Glutamatergic neuron (in vitro differentiated cells): ENCODE data around the gene COX8A. TPM values are rescaled to one million over a fixed set of nuclear protein-coding genes. Genes with fewer than 3 reads are reported as not detected.
A peak's percentile ranks its signal among the peaks of the same experiment; 100 is the strongest.

ENCODE experiments used
- DNase-seq: peaks from one replicate; pipeline ENCODE4 v3.0.0; 2022
- H3K27ac Mint-ChIP-seq: one replicate; pipeline ENCODE4 v1.8.0; 2020; ENCODE audit warnings: mild to moderate bottlenecking, mixed read lengths, inconsistent platforms; ENCODE audit not compliant: unreplicated experiment
- H3K27me3 Mint-ChIP-seq: one replicate; pipeline ENCODE4 v1.8.0; 2020; ENCODE audit warnings: mild to moderate bottlenecking, moderate library complexity, mixed read lengths, inconsistent platforms; ENCODE audit not compliant: unreplicated experiment
- H3K36me3 Mint-ChIP-seq: one replicate; pipeline ENCODE4 v1.8.0; 2020; ENCODE audit warnings: mild to moderate bottlenecking, mixed read lengths, inconsistent platforms; ENCODE audit not compliant: unreplicated experiment
- H3K4me1 Mint-ChIP-seq: one replicate; pipeline ENCODE4 v1.8.0; 2020; ENCODE audit warnings: mild to moderate bottlenecking, low read depth, mixed read lengths, inconsistent platforms; ENCODE audit not compliant: unreplicated experiment
- H3K4me3 Mint-ChIP-seq: one replicate; pipeline ENCODE4 v1.8.0; 2020; ENCODE audit warnings: mild to moderate bottlenecking, mixed read lengths, inconsistent platforms; ENCODE audit not compliant: unreplicated experiment
- H3K9me3 Mint-ChIP-seq: one replicate; pipeline ENCODE4 v1.8.0; 2020; ENCODE audit warnings: mild to moderate bottlenecking, moderate library complexity, mixed read lengths, inconsistent platforms; ENCODE audit not compliant: unreplicated experiment
- long read RNA-seq: library from polyadenylated mRNA; unstranded; transcript quantifications from one replicate; pipeline ENCODE4 v2.0.0, GENCODE V29; 2020; ENCODE audit not compliant: unreplicated experiment
- total RNA-seq: library from RNA; stranded (reverse); fragmentation: NEBNext Ultra II Directional; extraction: Animal tissue kit (Norgen Biotek cat#: 25700); gene quantifications from one replicate; pipeline ENCODE4 v1.2.1, GENCODE V29; 2021; ENCODE audit not compliant: unreplicated experiment
- TF ChIP-seq, protein P1 (sequence below): fragments of 200-600 bp; sonication (generic); IDR thresholded peaks from one replicate; pipeline ENCODE4 v1.5.0; 2021; ENCODE audit not compliant: partially characterized antibody, unreplicated experiment

The COX8A gene, protein sequence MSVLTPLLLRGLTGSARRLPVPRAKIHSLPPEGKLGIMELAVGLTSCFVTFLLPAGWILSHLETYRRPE
- 289 TPM for total RNA-seq
- long read RNA-seq, transcript COX8A-201 (2 exons, 507 nt) = major isoform, 242 of 244 reads
- long read RNA-seq, partial matches to known transcripts = 2 of 244 reads
- long read RNA-seq, other reads (novel, unspliced or antisense) = 0 of 244 reads

- H3K27ac Mint-ChIP-seq = peak within 1 kb of the TSS; percentile 99
- H3K4me3 Mint-ChIP-seq = peak within 1 kb of the TSS; percentile 99
- no peaks in the 10 kb centered on the region for H3K36me3 Mint-ChIP-seq
- peak; percentile 92 for DNase-seq
- peaks cover 7% of the 10 kb centered on the region for H3K27me3 Mint-ChIP-seq
- H3K9me3 Mint-ChIP-seq = peaks cover 7% of the 10 kb centered on the region
- TF ChIP-seq, protein P1, sequence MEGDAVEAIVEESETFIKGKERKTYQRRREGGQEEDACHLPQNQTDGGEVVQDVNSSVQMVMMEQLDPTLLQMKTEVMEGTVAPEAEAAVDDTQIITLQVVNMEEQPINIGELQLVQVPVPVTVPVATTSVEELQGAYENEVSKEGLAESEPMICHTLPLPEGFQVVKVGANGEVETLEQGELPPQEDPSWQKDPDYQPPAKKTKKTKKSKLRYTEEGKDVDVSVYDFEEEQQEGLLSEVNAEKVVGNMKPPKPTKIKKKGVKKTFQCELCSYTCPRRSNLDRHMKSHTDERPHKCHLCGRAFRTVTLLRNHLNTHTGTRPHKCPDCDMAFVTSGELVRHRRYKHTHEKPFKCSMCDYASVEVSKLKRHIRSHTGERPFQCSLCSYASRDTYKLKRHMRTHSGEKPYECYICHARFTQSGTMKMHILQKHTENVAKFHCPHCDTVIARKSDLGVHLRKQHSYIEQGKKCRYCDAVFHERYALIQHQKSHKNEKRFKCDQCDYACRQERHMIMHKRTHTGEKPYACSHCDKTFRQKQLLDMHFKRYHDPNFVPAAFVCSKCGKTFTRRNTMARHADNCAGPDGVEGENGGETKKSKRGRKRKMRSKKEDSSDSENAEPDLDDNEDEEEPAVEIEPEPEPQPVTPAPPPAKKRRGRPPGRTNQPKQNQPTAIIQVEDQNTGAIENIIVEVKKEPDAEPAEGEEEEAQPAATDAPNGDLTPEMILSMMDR = no peak
- peaks cover 19% of the 10 kb centered on the region for H3K4me1 Mint-ChIP-seq
Observed at GRCh38 chr11:63974259-63975143, at the start of gene COX8A. COX8A (plus strand) TSS chr11:63974620; CDS start chr11:63974681, 61 bp downstream.

DNA sequence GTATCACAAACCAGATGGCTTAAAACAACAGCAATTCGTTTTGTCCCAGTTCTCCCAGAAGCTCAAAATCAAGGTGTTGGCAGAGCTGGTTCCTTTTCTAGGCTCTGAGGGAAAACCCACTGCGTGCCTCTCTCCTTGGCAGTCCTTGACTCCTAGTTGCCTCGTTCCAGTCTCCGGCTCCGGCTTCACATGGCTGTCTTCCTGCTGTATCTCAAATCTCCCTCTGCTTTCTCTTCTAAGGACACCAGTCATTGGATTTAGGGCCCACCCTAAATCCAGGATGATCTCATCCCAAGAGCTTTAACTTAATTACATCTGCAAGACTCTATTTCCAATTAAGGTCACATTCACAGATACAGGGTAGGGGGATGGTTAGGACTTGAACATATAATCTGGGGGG, 44.8 kb upstream of the COX8A start:
- no peak for DNase-seq
- Mint-ChIP-seq H3K4me3 (no peak overlapping the region), H3K36me3 (no peaks in the 10 kb centered on the region), H3K9me3 (peaks cover 2% of the 10 kb centered on the region), H3K4me1 (peaks cover 3% of the 10 kb centered on the region), H3K27ac (no peak overlapping the region), H3K27me3 (peaks cover 13% of the 10 kb centered on the region)
- TF ChIP-seq, protein P1 = no peak

GRCh38 chr11:63931045-63931444, 43.4 kb upstream of the COX8A start:
- peak overlapping the region; percentile 53 for H3K4me3 Mint-ChIP-seq
- DNase-seq = no peak
- H3K9me3 Mint-ChIP-seq = peaks cover 2% of the 10 kb centered on the region
- no peak overlapping the region for H3K27ac Mint-ChIP-seq
- H3K36me3 Mint-ChIP-seq = no peaks in the 10 kb centered on the region
- TF ChIP-seq, protein P1 = no peak
- H3K27me3 Mint-ChIP-seq = peaks cover 14% of the 10 kb centered on the region
- peaks cover 6% of the 10 kb centered on the region for H3K4me1 Mint-ChIP-seq

DNA sequence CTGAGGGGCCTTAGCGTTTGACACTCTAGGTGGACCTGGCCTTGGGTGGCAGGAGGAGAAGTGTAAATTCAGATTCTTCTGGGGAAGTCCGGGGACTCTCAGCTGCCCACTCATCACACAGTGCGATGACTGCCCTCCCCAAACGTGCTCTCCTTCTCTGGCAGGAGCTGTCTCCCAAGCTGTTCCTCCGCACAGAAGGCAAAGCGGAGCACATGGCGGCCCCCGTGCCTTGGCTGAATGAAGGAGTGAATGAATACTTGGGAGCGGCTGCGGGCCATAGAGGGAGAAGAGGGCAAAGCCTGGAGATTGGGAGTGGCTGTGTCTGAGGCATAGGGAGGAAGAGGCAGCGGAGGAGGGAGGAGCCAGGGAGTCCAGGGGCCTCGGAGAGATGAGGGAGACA, 42.5 kb upstream of the COX8A start:
- H3K27ac Mint-ChIP-seq = no peak overlapping the region
- no peak for DNase-seq
- TF ChIP-seq, protein P1 = no peak

GRCh38 chr11:63933459-63933858, 41.0 kb upstream of the COX8A start:
- Mint-ChIP-seq H3K36me3 (no peaks in the 10 kb centered on the region), H3K9me3 (no peaks in the 10 kb centered on the region), H3K4me3 (no peak overlapping the region), H3K27ac (no peak overlapping the region), H3K4me1 (peaks cover 9% of the 10 kb centered on the region), H3K27me3 (peaks cover 12% of the 10 kb centered on the region)
- TF ChIP-seq, protein P1 = no peak
- DNase-seq = no peak

More for the DNA sequence above, 42.5 kb upstream of the COX8A start:
- Mint-ChIP-seq H3K27me3 (peaks cover 13% of the 10 kb centered on the region), H3K4me1 (peaks cover 6% of the 10 kb centered on the region), H3K36me3 (no peaks in the 10 kb centered on the region), H3K9me3 (peaks cover 2% of the 10 kb centered on the region), H3K4me3 (no peak overlapping the region)
